Upper lobe of left lung (tissue), 6 donors: ENCODE results near the gene ZNF385D. TPM values are rescaled to one million over a fixed set of nuclear protein-coding genes. Genes with fewer than 3 reads are reported as not detected.

Experiments
- ATAC-seq, 2 donors: fragments of 200-7000 bp; cut with Tn5 transposase; one replicate each; pipeline ENCODE4 v1.9.1; 2022; ENCODE audit warnings: mild to moderate bottlenecking in 2 of 2, moderate library complexity in 2 of 2; ENCODE audit not compliant: low FRiP score in 2 of 2
- DNase-seq, 2 donors: peaks; one replicate each; pipeline ENCODE4 v3.0.0-alpha.2; 2019 to 2020
- H3K27ac ChIP-seq, 4 donors: fragments of 200-600 bp; sonication (generic); one replicate each; pipeline ENCODE4 v1.5.1; 2016 to 2019
- H3K27me3 ChIP-seq, 4 donors: fragments of 200-600 bp; sonication (generic); one replicate each; pipeline ENCODE4 v1.5.1; 2017 to 2019
- H3K36me3 ChIP-seq, 4 donors: fragments of 200-600 bp; sonication (generic); one replicate each; pipeline ENCODE4 v1.5.1; 2016 to 2019
- H3K4me1 ChIP-seq, 4 donors: fragments of 200-600 bp; sonication (generic); one replicate each; pipeline ENCODE4 v1.5.1; 2018 to 2019
- H3K4me3 ChIP-seq, 4 donors: fragments of 200-600 bp; sonication (generic); one replicate each; pipeline ENCODE4 v1.5.1; 2017 to 2019; ENCODE audit warnings: mild to moderate bottlenecking in 2 of 4, moderate library complexity in 1 of 4
- H3K9me3 ChIP-seq, 4 donors: fragments of 200-600 bp; sonication (generic); one replicate each; pipeline ENCODE4 v1.5.1; 2018 to 2019
- CTCF ChIP-seq, 6 experiments: fragments of 450-650 bp in 4 of 6; fragments of 200-600 bp in 2 of 6; sonication (generic) in 2 of 6; IDR thresholded peaks; one replicate each; pipeline ENCODE4 v1.5.1; 2016 to 2019; ENCODE audit warnings: antibody characterized with exemption in 6 of 6
- EP300 ChIP-seq, 4 donors: sonication (generic); formaldehyde crosslinking; IDR thresholded peaks; one replicate each; pipeline ENCODE4 v1.5.1; 2017; ENCODE audit warnings: antibody characterized with exemption in 4 of 4, control low read depth in 2 of 4
- POLR2A ChIP-seq, 4 donors: fragments of 450-650 bp; IDR thresholded peaks; one replicate each; pipeline ENCODE4 v1.5.1; 2016 to 2017; ENCODE audit warnings: antibody characterized with exemption in 4 of 4, mild to moderate bottlenecking in 2 of 4
- POLR2AphosphoS5 ChIP-seq, 2 donors: sonication (generic); formaldehyde crosslinking; IDR thresholded peaks; one replicate each; pipeline ENCODE4 v1.5.1; 2017; ENCODE audit warnings: antibody characterized with exemption in 2 of 2
- WGBS, 2 donors: methylation state at CpG; one replicate each; pipeline ENCODE4 v1.1.5; 2017 to 2018; 5-methylcytosine and 5-hydroxymethylcytosine counted together
- total RNA-seq, 6 donors: library from RNA; depleted of rRNA in 4 of 6; stranded (reverse); fragments of >200 nt in 4 of 6; gene quantifications; one replicate each; pipeline versions ENCODE4 v1.1.0 to v1.2.1, GENCODE V29; 2016 to 2021
- donor health status: DM: no; HTN: no; CAD: no; lungs with moderate emphysema.
- donor health status: DM: no; HTN: yes; CAD: no; lungs with severe emphysema.

Gene ZNF385D
- total RNA-seq, 6 donors from 2014 or later, result 0.20 to 9.2 (median 0.76) TPM; not detected in 1

- no peaks in the 10 kb centered on the region for H3K27me3 ChIP-seq
- no peak overlapping the region for H3K4me3 ChIP-seq
- WGBS, 2 donors, result 57 to 59% methylated on average over 1 of the region's 1 CpG
- H3K27ac ChIP-seq, result no peak overlapping the region
- ATAC-seq (no peak), DNase-seq (no peak)
- H3K4me1 ChIP-seq, result no peaks in the 10 kb centered on the region
- TF ChIP-seq POLR2AphosphoS5 (IDR thresholded peaks at IDR 0.05), result no peak
- no peak for TF ChIP-seq POLR2A (IDR thresholded peaks at IDR 0.05)
- no peak for TF ChIP-seq EP300 (IDR thresholded peaks at IDR 0.05)
- no peak for TF ChIP-seq CTCF (IDR thresholded peaks at IDR 0.05)
- H3K9me3 ChIP-seq, result no peaks in the 10 kb centered on the region
- H3K36me3 ChIP-seq, result no peaks in the 10 kb centered on the region
These were observed 116.9 kb downstream of the ZNF385D start for GRCh38 chr3:21634112-21634511.

GRCh38 chr3:21624524-21624923 lies 126.5 kb downstream of the ZNF385D start:
- Histone ChIP-seq H3K4me1 (no peaks in the 10 kb centered on the region), H3K4me3 (no peak overlapping the region), H3K27ac (no peak overlapping the region), H3K36me3 (no peaks in the 10 kb centered on the region), H3K9me3 (no peaks in the 10 kb centered on the region), H3K27me3 (no peaks in the 10 kb centered on the region)
- TF ChIP-seq POLR2A (IDR thresholded peaks at IDR 0.05) (no peak), POLR2AphosphoS5 (IDR thresholded peaks at IDR 0.05) (no peak), EP300 (IDR thresholded peaks at IDR 0.05) (no peak), CTCF (IDR thresholded peaks at IDR 0.05) (no peak)
- ATAC-seq, result no peak
- WGBS, 2 donors, result 67 to 70% methylated on average over 4 of the region's 4 CpGs
- no peak for DNase-seq

- H3K4me3 ChIP-seq, result no peak overlapping the region
- ATAC-seq, result no peak
These were observed 129.8 kb downstream of the ZNF385D start for GRCh38 chr3:21621181-21621651.

GRCh38 chr3:21620511-21621155 lies 130.4 kb downstream of the ZNF385D start:
- Histone ChIP-seq H3K36me3 (no peaks in the 10 kb centered on the region), H3K27me3 (no peaks in the 10 kb centered on the region), H3K9me3 (no peaks in the 10 kb centered on the region), H3K27ac (no peak overlapping the region), H3K4me1 (no peaks in the 10 kb centered on the region), H3K4me3 (no peak overlapping the region)
- TF ChIP-seq EP300 (IDR thresholded peaks at IDR 0.05), result no peak
- 58 to 69% methylated on average over 8 of the region's 8 CpGs for WGBS, 2 donors
- DNase-seq (no peak), ATAC-seq (no peak)

More at GRCh38 chr3:21621181-21621651, 129.8 kb downstream of the ZNF385D start:
- TF ChIP-seq CTCF (IDR thresholded peaks at IDR 0.05) (no peak), POLR2A (IDR thresholded peaks at IDR 0.05) (no peak), POLR2AphosphoS5 (IDR thresholded peaks at IDR 0.05) (no peak), EP300 (IDR thresholded peaks at IDR 0.05) (no peak)
- Histone ChIP-seq H3K36me3 (no peaks in the 10 kb centered on the region), H3K9me3 (no peaks in the 10 kb centered on the region), H3K4me1 (no peaks in the 10 kb centered on the region), H3K27me3 (no peaks in the 10 kb centered on the region), H3K27ac (no peak overlapping the region)
- WGBS, 2 donors, result 54 to 60% methylated on average over 4 of the region's 4 CpGs
- no peak for DNase-seq

GRCh38 chr3:21618695-21619094 lies 132.3 kb downstream of the ZNF385D start:
- 51 to 59% methylated on average over 2 of the region's 2 CpGs for WGBS, 2 donors
- H3K27ac ChIP-seq, result no peak overlapping the region
- H3K36me3 ChIP-seq, result no peaks in the 10 kb centered on the region
- H3K9me3 ChIP-seq, result no peaks in the 10 kb centered on the region
- no peak for ATAC-seq
- no peak for TF ChIP-seq CTCF (IDR thresholded peaks at IDR 0.05)
- no peak for TF ChIP-seq EP300 (IDR thresholded peaks at IDR 0.05)
- TF ChIP-seq POLR2A (IDR thresholded peaks at IDR 0.05), result no peak
- no peak for TF ChIP-seq POLR2AphosphoS5 (IDR thresholded peaks at IDR 0.05)
- no peak for DNase-seq
- no peaks in the 10 kb centered on the region for H3K27me3 ChIP-seq
- no peak overlapping the region for H3K4me3 ChIP-seq
- H3K4me1 ChIP-seq, result no peaks in the 10 kb centered on the region
